Esophagus mucosa (tissue), 1 donor: ENCODE measurements around the gene SPRTN. TPM values are rescaled to one million over a fixed set of nuclear protein-coding genes. Genes with fewer than 3 reads are reported as not detected.

Source experiments
- ATAC-seq: fragments of 200-7000 bp; cut with Tn5 transposase; one replicate; pipeline ENCODE4 v1.9.1; 2020
- total RNA-seq: library from RNA; stranded (reverse); gene quantifications from one replicate; pipeline ENCODE4 v1.2.4, GENCODE V29; 2023
- donor health status: DM: yes; HTN: yes; CAD: no.

The SPRTN gene
- total RNA-seq: 7.6 TPM

GRCh38 chr1:231338270-231339128, at the start of gene SPRTN:
TSS of gene SPRTN (plus strand) at chr1:231338293. CDS start at chr1:231338384, 91 bp downstream.
- ATAC-seq: peak; percentile 74

- no peak for ATAC-seq
These were observed 42.2 kb upstream of the SPRTN start for GRCh38 chr1:231295938-231296337.

- ATAC-seq: no peak
These were observed 36.1 kb upstream of the SPRTN start for GRCh38 chr1:231301990-231302389.

- no peak for ATAC-seq
These were observed 27.6 kb upstream of the SPRTN start for GRCh38 chr1:231310391-231310934.

GRCh38 chr1:231311720-231312431, 26.2 kb upstream of the SPRTN start:
- no peak for ATAC-seq

GRCh38 chr1:231312432-231312788, 25.7 kb upstream of the SPRTN start:
- no peak for ATAC-seq

- ATAC-seq: no peak
These were observed 24.4 kb upstream of the SPRTN start for GRCh38 chr1:231313661-231314060.

- ATAC-seq: peak; percentile 32
These were observed 22.2 kb upstream of the SPRTN start for GRCh38 chr1:231315887-231316286.

- no peak for ATAC-seq
These were observed 20.6 kb upstream of the SPRTN start for GRCh38 chr1:231317306-231318014.

GRCh38 chr1:231318015-231318355, 20.1 kb upstream of the SPRTN start:
- no peak for ATAC-seq

- no peak for ATAC-seq
These were observed 19.5 kb upstream of the SPRTN start for GRCh38 chr1:231318568-231318967.

- ATAC-seq: no peak
These were observed 19.0 kb upstream of the SPRTN start for GRCh38 chr1:231319080-231319479.

- ATAC-seq: no peak
These were observed 15.1 kb upstream of the SPRTN start for GRCh38 chr1:231322880-231323530.

- no peak for ATAC-seq
These were observed 13.4 kb upstream of the SPRTN start for GRCh38 chr1:231324660-231325059.

- ATAC-seq: no peak
These were observed 11.8 kb upstream of the SPRTN start for GRCh38 chr1:231326248-231326647.

- ATAC-seq: no peak
These were observed 10.5 kb upstream of the SPRTN start for GRCh38 chr1:231327617-231328016.

GRCh38 chr1:231329483-231329882, 8.6 kb upstream of the SPRTN start:
- no peak for ATAC-seq

- no peak for ATAC-seq
These were observed 5.3 kb upstream of the SPRTN start for GRCh38 chr1:231332761-231333160.

- no peak for ATAC-seq
These were observed 3.9 kb upstream of the SPRTN start for GRCh38 chr1:231334079-231334666.

- ATAC-seq: no peak
These were observed 3.1 kb upstream of the SPRTN start for GRCh38 chr1:231334952-231335351.

GRCh38 chr1:231335663-231336602, 2.2 kb upstream of the SPRTN start:
- no peak for ATAC-seq
